H1 (cell line): ENCODE data around the gene GPR15LG. TPM values are rescaled to one million over a fixed set of nuclear protein-coding genes. Genes with fewer than 3 reads are reported as not detected.

Source experiments
- ATF3 ChIP-seq: IDR thresholded peaks from 2 replicates; pipeline ENCODE4 v1.6.1; 2011; ENCODE audit warnings: low read depth, mild to moderate bottlenecking, low read length; ENCODE audit not compliant: insufficient read depth
- CREB1 ChIP-seq: IDR thresholded peaks from 2 replicates; pipeline ENCODE4 v1.6.1; 2012; ENCODE audit warnings: inconsistent platforms
- CTCF ChIP-seq, 3 experiments: IDR thresholded peaks; 1 replicate in 2 of 3; 2 replicates in 1 of 3; pipeline versions ENCODE4 v1.5.1 to v1.6.1; 2011; ENCODE audit warnings: low read length in 3 of 3, mild to moderate bottlenecking in 3 of 3, inconsistent platforms in 2 of 3, low read depth in 1 of 3, moderate library complexity in 1 of 3; ENCODE audit not compliant: insufficient read depth in 1 of 3; ENCODE audit errors: control extremely low read depth in 1 of 3
- EP300 ChIP-seq, 2 experiments: IDR thresholded peaks; 1 replicate in 1 of 2; 2 replicates in 1 of 2; pipeline ENCODE4 v1.6.1; 2011 to 2012; ENCODE audit warnings: low read depth in 2 of 2, low read length in 2 of 2, mild to moderate bottlenecking in 2 of 2, borderline replicate concordance in 1 of 2, inconsistent platforms in 1 of 2, moderate library complexity in 1 of 2
- JUND ChIP-seq: IDR thresholded peaks from 2 replicates; pipeline ENCODE4 v1.6.1; 2011; ENCODE audit warnings: mild to moderate bottlenecking, improper control_type of control experiment, low read length
- polyA plus RNA-seq, 7 experiments: library from polyadenylated mRNA; depleted of rRNA in 3 of 7; stranded (reverse) in 5 of 7; unstranded in 2 of 7; fragments of >200 nt in 5 of 7; fragments of 200-250 nt in 2 of 7; gene quantifications; 1 replicate in 5 of 7; 2 replicates in 1 of 7; 4 replicates in 1 of 7; pipeline versions ENCODE4 v1.2.1 to v1.2.3, GENCODE V29; 2011 to 2013; ENCODE audit warnings: missing spikeins in 2 of 7, mixed read lengths in 2 of 7
- total RNA-seq: library from RNA; stranded (reverse); fragmentation: NEBNext Ultra II Directional; extraction: Animal tissue kit (Norgen Biotek cat#: 25700); gene quantifications from 2 replicates; pipeline ENCODE4 v1.2.1, GENCODE V29; 2021
- TF ChIP-seq, protein P1 (sequence below): IDR thresholded peaks from 2 replicates; pipeline ENCODE4 v1.6.1; 2012; ENCODE audit warnings: inconsistent platforms

GPR15LG gene
- total and polyA plus RNA-seq, 2 of the 8 experiments (the other 6 are each of a cell fraction or from before 2014, with no cell fraction given) = not detected

DNA sequence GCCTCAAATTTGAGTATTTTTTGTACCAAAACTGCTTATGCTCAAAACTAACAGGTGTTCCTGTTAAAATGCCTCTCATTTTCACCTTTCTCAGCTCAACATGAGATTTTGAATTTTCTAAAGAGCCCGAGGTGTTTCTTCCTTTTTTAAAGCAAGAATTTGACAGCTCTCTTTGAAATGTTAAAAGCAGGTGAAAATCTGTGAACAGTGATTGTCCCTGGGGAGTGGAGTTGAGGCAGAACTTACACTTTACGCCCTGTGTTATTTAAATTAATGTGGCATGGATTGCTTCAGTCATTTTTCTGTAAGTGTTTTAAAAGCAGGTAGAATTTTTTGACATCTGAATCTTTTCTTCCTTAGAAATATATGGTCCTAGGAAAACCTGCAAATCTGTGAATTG lies 9.2 kb upstream of the GPR15LG start (continued):
- TF ChIP-seq ATF3 (no peak), EP300 (IDR thresholded peaks at IDR 0.05; ENCODE audit: borderline replicate concordance in 1 of 2, low read depth in 2 of 2, low read length in 2 of 2) (no peak), CTCF (IDR thresholded peaks at IDR 0.05; ENCODE audit: control extremely low read depth in 1 of 3, insufficient read depth in 1 of 3, low read depth in 1 of 3, low read length in 3 of 3) (no peak), CREB1 (no peak), JUND (no peak)
- TF ChIP-seq, protein P1, sequence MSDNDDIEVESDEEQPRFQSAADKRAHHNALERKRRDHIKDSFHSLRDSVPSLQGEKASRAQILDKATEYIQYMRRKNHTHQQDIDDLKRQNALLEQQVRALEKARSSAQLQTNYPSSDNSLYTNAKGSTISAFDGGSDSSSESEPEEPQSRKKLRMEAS = no peak
